ENCODE data around the gene RICTOR. TPM values are rescaled to one million over a fixed set of nuclear protein-coding genes. Genes with fewer than 3 reads are reported as not detected.

The RICTOR gene
- total and polyA plus RNA-seq, 9 of the 15 experiments (the other 6 are each of a cell fraction or from before 2014, with no cell fraction given), result 13.9 to 46.6 (median 22.6) TPM

GRCh38 chr5:39099831-39100230 lies 25.6 kb upstream of the RICTOR start (continued):
- TF ChIP-seq, protein P1, sequence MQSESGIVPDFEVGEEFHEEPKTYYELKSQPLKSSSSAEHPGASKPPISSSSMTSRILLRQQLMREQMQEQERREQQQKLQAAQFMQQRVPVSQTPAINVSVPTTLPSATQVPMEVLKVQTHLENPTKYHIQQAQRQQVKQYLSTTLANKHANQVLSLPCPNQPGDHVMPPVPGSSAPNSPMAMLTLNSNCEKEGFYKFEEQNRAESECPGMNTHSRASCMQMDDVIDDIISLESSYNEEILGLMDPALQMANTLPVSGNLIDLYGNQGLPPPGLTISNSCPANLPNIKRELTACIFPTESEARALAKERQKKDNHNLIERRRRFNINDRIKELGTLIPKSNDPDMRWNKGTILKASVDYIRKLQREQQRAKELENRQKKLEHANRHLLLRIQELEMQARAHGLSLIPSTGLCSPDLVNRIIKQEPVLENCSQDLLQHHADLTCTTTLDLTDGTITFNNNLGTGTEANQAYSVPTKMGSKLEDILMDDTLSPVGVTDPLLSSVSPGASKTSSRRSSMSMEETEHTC (IDR thresholded peaks at IDR 0.05), result no peak
- TF ChIP-seq NRF1 (conservative IDR thresholded peaks at IDR 0.05 in 1 of 2, IDR thresholded peaks at IDR 0.05 in 1 of 2), result no peak

- H3K4me3 ChIP-seq, result no peak overlapping the region
- intact Hi-C loops (cut with micrococcal nuclease), result no loop called here
- TF ChIP-seq, protein P2, sequence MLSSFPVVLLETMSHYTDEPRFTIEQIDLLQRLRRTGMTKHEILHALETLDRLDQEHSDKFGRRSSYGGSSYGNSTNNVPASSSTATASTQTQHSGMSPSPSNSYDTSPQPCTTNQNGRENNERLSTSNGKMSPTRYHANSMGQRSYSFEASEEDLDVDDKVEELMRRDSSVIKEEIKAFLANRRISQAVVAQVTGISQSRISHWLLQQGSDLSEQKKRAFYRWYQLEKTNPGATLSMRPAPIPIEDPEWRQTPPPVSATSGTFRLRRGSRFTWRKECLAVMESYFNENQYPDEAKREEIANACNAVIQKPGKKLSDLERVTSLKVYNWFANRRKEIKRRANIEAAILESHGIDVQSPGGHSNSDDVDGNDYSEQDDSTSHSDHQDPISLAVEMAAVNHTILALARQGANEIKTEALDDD (IDR thresholded peaks at IDR 0.05), result peak; percentile 54; the same call in 1 of the 2 replicates
- no peak for TF ChIP-seq CBX2 (IDR thresholded peaks at IDR 0.05; ENCODE audit: insufficient read depth, low read length, poor library complexity, severe bottlenecking)
- TF ChIP-seq, protein P3, sequence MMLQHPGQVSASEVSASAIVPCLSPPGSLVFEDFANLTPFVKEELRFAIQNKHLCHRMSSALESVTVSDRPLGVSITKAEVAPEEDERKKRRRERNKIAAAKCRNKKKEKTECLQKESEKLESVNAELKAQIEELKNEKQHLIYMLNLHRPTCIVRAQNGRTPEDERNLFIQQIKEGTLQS (IDR thresholded peaks at IDR 0.05), result peak; percentile 64
- TF ChIP-seq, protein P3 (CRISPR knock-in tag; conservative IDR thresholded peaks at IDR 0.05), result no peak
- 0 out of 3 replicates have a peak, but pooled peaks have one; percentile 34 for ATAC-seq
- H3K9ac ChIP-seq (ENCODE audit: insufficient read depth in 1 of 2, low read depth in 2 of 2, low read length in 2 of 2), result no peak overlapping the region
- no peak overlapping the region for H3K4me2 ChIP-seq (ENCODE audit: insufficient read depth, low read length)
- BruUV-seq (replicated peaks), result no TSS peak
- peak overlapping the region; percentile 32; the same call in 1 of the 2 replicates for H2AFZ ChIP-seq (ENCODE audit: low read depth, low read length)
- H3K27me3 ChIP-seq (ENCODE audit: control insufficient read depth in 2 of 2, insufficient read depth in 2 of 2, low read length in 2 of 2), result no peaks in the 10 kb centered on the region
- no peaks in the 10 kb centered on the region for H3K9me1 ChIP-seq (ENCODE audit: control insufficient read depth, insufficient read depth, low read length)
- POLR2A ChIA-PET, result interaction anchor here (0.7 kb wide), 1 partner anchor 698 kb away, joined by 3 read pairs; no protein-coding TSS in a partner anchor
- H4K20me1 ChIP-seq (replicated peaks; ENCODE audit: control insufficient read depth, insufficient read depth, low read length), result no peaks in the 10 kb centered on the region
- in situ Hi-C loops (cut with MboI), result no loop called here
- no peak for DNase-seq (ENCODE audit: extremely low read depth in 1 of 4, low spot score in 3 of 4)
- FAIRE-seq, result no peak
- CTCF ChIA-PET (ENCODE audit: low intra/inter-chr PET ratio), result no interaction called here
- H3K27ac ChIP-seq (ENCODE audit: extremely low read depth, low read depth, low read length), result no peak overlapping the region
- H3K36me3 ChIP-seq (ENCODE audit: control insufficient read depth, insufficient read depth, low read length), result no peaks in the 10 kb centered on the region
- 0% methylated on average over 1 of the region's 1 CpG for WGBS (ENCODE audit: insufficient coverage, low coverage, missing lambda C conversion rate)
- H3K9me3 ChIP-seq (replicated peaks; ENCODE audit: control insufficient read depth, insufficient read depth, low read depth, low read length), result no peaks in the 10 kb centered on the region; the same call in 1 of the 2 replicates
- H3K4me1 ChIP-seq (replicated peaks in 1 of 2; ENCODE audit: control insufficient read depth in 2 of 2, insufficient read depth in 2 of 2, low read length in 2 of 2), result peaks cover 0 to 2% of the 10 kb centered on the region in 2 experiments; a peak in 2 of 5 replicates
- H3K79me2 ChIP-seq (ENCODE audit: control insufficient read depth, insufficient read depth, low read length), result no peaks in the 10 kb centered on the region
Measured at GRCh38 chr5:39093352-39093751, 19.2 kb upstream of the RICTOR start.
